Heart right ventricle (tissue), 16 donors: ENCODE measurements around the gene ELP6. TPM values are rescaled to one million over a fixed set of nuclear protein-coding genes. Genes with fewer than 3 reads are reported as not detected.
"Not testable (repeated sequence)": the region's sequence is repeated elsewhere in the genome, so short reads cannot be mapped to it uniquely, and the experiment has no call there.

Source experiments
- ATAC-seq, 8 donors: fragments of 200-7000 bp; cut with Tn5 transposase; one replicate each; pipeline ENCODE4 v1.9.1; 2020; ENCODE audit warnings: mild to moderate bottlenecking in 8 of 8, moderate library complexity in 8 of 8, moderate number of reproducible peaks in 1 of 8
- DNase-seq, 2 donors: peaks; one replicate each; pipeline ENCODE4 v3.0.0-alpha.2; 2020
- H3K27ac ChIP-seq, 10 donors: fragments of 200-600 bp; sonication (generic) in 2 of 10; one replicate each; pipeline versions ENCODE4 v1.5.0 to v1.8.0; 2020 to 2022; ENCODE audit warnings: mild to moderate bottlenecking in 3 of 10
- H3K27me3 ChIP-seq, 7 donors: fragments of 200-600 bp; one replicate each; pipeline ENCODE4 v1.8.0; 2021 to 2022; ENCODE audit warnings: mild to moderate bottlenecking in 2 of 7
- H3K36me3 ChIP-seq, 9 donors: fragments of 200-600 bp; sonication (generic) in 1 of 9; one replicate each; pipeline versions ENCODE4 v1.5.0 to v1.8.0; 2020 to 2022; ENCODE audit warnings: mild to moderate bottlenecking in 2 of 9
- H3K4me1 ChIP-seq, 9 donors: fragments of 200-600 bp; sonication (generic) in 1 of 9; one replicate each; pipeline versions ENCODE4 v1.5.0 to v1.8.0; 2020 to 2022; ENCODE audit warnings: mild to moderate bottlenecking in 4 of 9
- H3K4me3 ChIP-seq, 10 donors: fragments of 200-600 bp; sonication (generic) in 2 of 10; one replicate each; pipeline versions ENCODE4 v1.5.0 to v1.8.0; 2020 to 2022; ENCODE audit warnings: mild to moderate bottlenecking in 7 of 10, moderate library complexity in 2 of 10
- H3K9me3 ChIP-seq, 11 donors: fragments of 200-600 bp in 10 of 11; sonication (generic) in 2 of 11; one replicate each; pipeline versions ENCODE4 v1.5.0 to v1.8.0; 2013 to 2022; ENCODE audit warnings: mild to moderate bottlenecking in 2 of 11, control low read depth in 1 of 11, moderate library complexity in 1 of 11
- CTCF ChIP-seq, 9 donors: fragments of 200-600 bp; sonication (generic) in 2 of 9; IDR thresholded peaks; one replicate each; pipeline versions ENCODE4 v1.5.0 to v1.8.0; 2021 to 2022; ENCODE audit warnings: antibody characterized with exemption in 9 of 9, mild to moderate bottlenecking in 5 of 9, moderate library complexity in 1 of 9
- WGBS, 2 donors: extraction: QIAGEN DNeasy Blood & Tissue Kit; methylation state at CpG; one replicate each; pipeline ENCODE4 v1.1.7; 2013; ENCODE audit warnings: inconsistent platforms in 1 of 2; 5-methylcytosine and 5-hydroxymethylcytosine counted together
- intact Hi-C, 10 donors: fragments of 100-400 bp; cut with DNase I; formaldehyde crosslinking; loops; one replicate each; pipeline versions ENCODE4 v1.11.1 to v1.14.2; 2022
- polyA plus RNA-seq, 2 donors: library from polyadenylated mRNA; stranded (reverse); fragments of 200-250 nt; gene quantifications; one replicate each; pipeline ENCODE4 v1.2.3, GENCODE V29; 2013
- total RNA-seq, 10 donors: library from RNA; stranded (reverse); fragmentation: NEBNext Ultra II Directional in 3 of 10; extraction: Animal tissue kit (Norgen Biotek cat#: 25700) in 3 of 10; gene quantifications; one replicate each; pipeline versions ENCODE4 v1.2.1 to v1.2.4, GENCODE V29; 2021 to 2023
- donor health status: Arrhythmogenic right ventricular cardiomyopathy.
- donor health status: ischemic (EF 13 %, LVEDD 7.1; RV severe dilation, severe dysfunction).
- donor health status: healthy with polysubstance abuse.
- donor health status: DM: no; HTN: yes; CAD: no.
- donor health status: DM: no; HTN: no; CAD: no.
- donor health status: ischemic (EF 25% LVEDD 6.9; RV normal size, moderate dysfunction).
- donor health status: ischemic (EF 25% LVEDD 5.7; RV mildly dilated, moderate dysfunction).
- donor health status: healthy.
- donor health status: DM: yes; HTN: yes; CAD: no.
- donor health status: Ischemic cardiomyopathy.
- donor health status: ischemic (EF 35%, LVEDD 5.7; RV mildly dilated, moderate dysfunction).
- donor health status: nonischemic (EF 11% LVEDD 7.7; RV severe dilation, severe dysfunction).
- donor health status: DM: yes; HTN: yes; CAD: no.
- donor health status: PGD.
- donor health status: ischemic (EF 29% LVEDD 5.4; RV normal size, mild dysfunction).
- donor health status: nonischemic (EF 23%, LVEDD 6.1; RV moderate dilation, normal function).

Gene ELP6
- total and polyA plus RNA-seq, 12 donors = 16.5 to 31.3 (median 21.2) TPM

- Histone ChIP-seq H3K4me1 (peaks cover 0 to 31% (median 8%) of the 10 kb centered on the region in 9 donors), H3K9me3 (peaks cover 0 to 19% (median 0%) of the 10 kb centered on the region in 11 donors), H3K36me3 (no peaks in the 10 kb centered on the region), H3K27ac (no peak overlapping the region), H3K4me3 (no peak overlapping the region), H3K27me3 (no peaks in the 10 kb centered on the region)
- DNase-seq (no peak), ATAC-seq (no peak)
- TF ChIP-seq CTCF (IDR thresholded peaks at IDR 0.05) = no peak
- WGBS, 2 donors = 56 to 67% methylated on average over 1 of the region's 1 CpG
- intact Hi-C loops = no loop called here
These were observed 48.9 kb downstream of the ELP6 start for GRCh38 chr3:47464588-47464987.

GRCh38 chr3:47459534-47460085, 53.9 kb downstream of the ELP6 start:
- WGBS, 2 donors = 84 to 86% methylated on average over 9 of the region's 9 CpGs
- intact Hi-C loops, ATAC-seq, H3K27ac ChIP-seq, H3K4me3 ChIP-seq, H3K27me3 ChIP-seq, DNase-seq, H3K36me3 ChIP-seq: not testable (repeated sequence)
- Histone ChIP-seq H3K9me3 (peaks cover 0 to 18% (median 0%) of the 10 kb centered on the region in 11 donors), H3K4me1 (peaks cover 0 to 25% (median 9%) of the 10 kb centered on the region in 9 donors)

GRCh38 chr3:47456984-47457383, 56.5 kb downstream of the ELP6 start:
- Histone ChIP-seq H3K36me3 (no peaks in the 10 kb centered on the region), H3K4me3 (no peak overlapping the region), H3K4me1 (peaks cover 0 to 12% (median 3%) of the 10 kb centered on the region in 9 donors), H3K27me3 (no peaks in the 10 kb centered on the region), H3K27ac (no peak overlapping the region), H3K9me3 (peaks cover 0 to 18% (median 0%) of the 10 kb centered on the region in 11 donors)
- ATAC-seq (no peak), DNase-seq (no peak)
- no peak for TF ChIP-seq CTCF (IDR thresholded peaks at IDR 0.05)
- intact Hi-C loops = no loop called here

- Histone ChIP-seq H3K27me3 (no peaks in the 10 kb centered on the region), H3K27ac (no peak overlapping the region), H3K4me1 (peaks cover 0 to 12% (median 0%) of the 10 kb centered on the region in 9 donors), H3K4me3 (no peak overlapping the region), H3K9me3 (peaks cover 0 to 18% (median 0%) of the 10 kb centered on the region in 11 donors), H3K36me3 (no peaks in the 10 kb centered on the region)
- intact Hi-C loops = no loop called here
- 89 to 92% methylated on average over 3 of the region's 3 CpGs for WGBS, 2 donors
- no peak for TF ChIP-seq CTCF (IDR thresholded peaks at IDR 0.05)
- no peak for DNase-seq
- ATAC-seq = no peak
These were observed 57.6 kb downstream of the ELP6 start for GRCh38 chr3:47455806-47456452.
